HG02973 (cell line): Measurements from ENCODE around the gene MCF2L2.

ENCODE experiments used
- ATAC-seq: cut with Tn5 transposase; IDR thresholded peaks from one replicate; pipeline ENCODE4 v1.9.1; 2021; ENCODE audit warnings: moderate library complexity; ENCODE audit not compliant: unreplicated experiment

Gene MCF2L2

GRCh38 chr3:183214277-183214612, 214.2 kb downstream of the MCF2L2 start:
- ATAC-seq = no peak

DNA sequence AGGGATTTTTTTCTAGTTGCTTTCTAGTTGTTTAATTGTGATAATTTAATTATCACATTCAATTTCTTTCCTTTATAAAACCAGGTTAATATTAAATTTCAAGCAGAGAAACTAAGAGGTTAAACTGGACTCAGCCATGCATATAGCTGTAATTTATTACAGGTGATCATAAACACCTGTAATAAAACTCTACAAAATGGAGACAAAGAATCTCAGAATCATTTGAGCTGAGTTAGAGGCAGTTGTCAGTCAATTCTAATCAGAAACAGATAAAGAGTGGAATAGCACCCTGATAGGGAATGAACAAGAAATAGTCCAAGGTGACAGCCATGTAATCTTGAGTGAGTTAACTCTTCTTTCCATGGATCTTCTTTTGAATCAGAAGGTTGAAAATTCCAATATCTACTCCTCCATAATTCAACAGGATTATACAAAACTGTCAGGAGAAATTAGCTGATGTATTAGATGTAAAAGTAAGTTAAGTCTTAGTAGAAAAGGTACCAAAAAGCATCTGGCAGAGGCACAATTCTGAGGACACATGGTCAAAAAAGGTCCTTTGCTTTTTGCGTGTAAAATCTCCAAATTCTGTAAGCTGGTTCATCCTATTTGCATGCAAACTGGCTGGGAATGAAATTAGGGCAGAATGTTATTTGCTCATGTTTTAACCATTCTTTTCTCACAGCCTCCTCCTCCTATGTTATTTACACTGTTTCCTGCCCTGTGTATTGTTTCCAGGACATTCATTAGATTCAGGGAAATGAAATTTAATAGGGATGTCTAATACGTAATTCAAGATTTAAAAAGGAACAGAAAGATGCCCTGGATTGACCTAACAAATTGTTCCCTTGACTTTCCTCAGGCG, 214.8 kb downstream of the MCF2L2 start:
- ATAC-seq = no peak

- no peak for ATAC-seq
Observed at GRCh38 chr3:183212565-183212964, 215.9 kb downstream of the MCF2L2 start.

DNA sequence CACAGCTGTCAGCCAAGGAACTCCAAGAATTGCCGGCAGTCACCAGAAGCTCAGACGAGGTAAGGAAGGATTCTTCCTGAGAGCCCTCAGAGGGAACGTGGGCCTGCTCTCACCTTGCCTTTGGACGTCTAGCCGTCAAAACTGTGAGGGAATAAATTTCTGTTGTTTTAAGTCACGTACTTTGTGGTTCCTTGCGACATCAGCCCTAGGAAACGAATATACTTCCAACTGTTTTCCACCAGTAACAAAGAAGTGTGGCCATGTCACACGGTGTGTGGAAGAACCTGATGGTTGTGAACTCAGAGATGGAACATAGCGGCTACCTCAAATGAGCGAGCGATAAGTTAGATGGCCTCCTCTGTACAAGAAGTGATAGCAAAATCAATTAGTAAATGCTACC, 216.3 kb downstream of the MCF2L2 start:
- no peak for ATAC-seq

- ATAC-seq = no peak
Observed at GRCh38 chr3:183211352-183211751, 217.1 kb downstream of the MCF2L2 start.

GRCh38 chr3:183210862-183211341, 217.5 kb downstream of the MCF2L2 start:
- no peak for ATAC-seq

DNA sequence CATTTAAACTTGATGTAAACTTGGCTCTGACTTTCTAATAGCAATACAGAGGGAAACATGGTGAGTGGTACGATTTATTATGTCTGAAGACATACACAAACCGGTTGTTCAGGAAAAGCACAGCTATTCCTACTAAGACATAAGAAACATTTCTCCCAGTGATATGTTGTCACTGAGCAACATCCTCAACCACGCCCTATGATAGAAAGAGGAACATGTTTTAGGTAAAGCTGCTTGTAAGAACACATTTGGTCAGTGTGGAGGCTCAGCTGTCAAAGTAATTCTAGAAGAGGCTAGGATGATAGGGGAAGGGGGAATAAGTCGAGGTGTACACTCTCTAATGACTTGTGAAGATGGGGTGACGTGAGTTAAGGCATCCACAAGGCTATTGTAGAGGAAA, 218.1 kb downstream of the MCF2L2 start:
- ATAC-seq = no peak

DNA sequence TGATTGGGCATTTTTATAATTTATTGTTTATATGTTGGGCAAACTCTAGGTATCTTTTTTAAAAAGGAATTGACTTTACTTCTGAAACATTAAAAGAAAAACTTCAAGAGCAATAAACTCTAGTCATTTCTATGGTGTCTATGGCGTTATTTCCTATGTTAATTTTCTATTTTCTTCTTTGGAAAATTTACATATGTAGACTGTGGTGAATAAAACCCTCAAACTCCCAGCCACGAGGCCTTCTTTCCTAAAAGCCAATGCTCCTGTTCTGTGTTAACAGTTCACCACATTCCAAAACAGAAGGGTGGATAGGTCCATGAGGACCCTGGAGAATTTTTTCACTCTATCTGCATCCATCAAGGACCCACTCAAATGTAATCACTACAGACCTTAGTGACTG, 219.6 kb downstream of the MCF2L2 start:
- no peak for ATAC-seq

DNA sequence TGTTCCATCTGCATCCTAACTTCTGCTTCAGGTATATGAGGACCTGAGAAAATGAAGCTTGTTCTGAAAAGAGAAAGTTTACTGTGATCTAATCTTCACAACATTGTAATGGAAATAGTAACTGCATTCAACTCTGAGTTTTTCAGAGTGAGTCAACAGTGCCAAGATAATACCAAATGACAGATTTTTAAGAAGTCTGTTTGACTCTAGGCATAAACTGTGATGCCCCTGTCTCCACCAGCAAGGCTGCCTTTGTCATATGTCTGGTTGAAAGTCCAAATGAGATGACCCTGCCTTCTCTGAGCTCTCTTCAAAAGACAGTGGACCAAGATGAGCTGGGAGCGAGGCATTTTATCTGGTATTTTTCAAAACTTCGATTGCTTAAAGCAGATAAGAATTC, 220.2 kb downstream of the MCF2L2 start:
- no peak for ATAC-seq

GRCh38 chr3:183203670-183204069, 224.7 kb downstream of the MCF2L2 start:
- ATAC-seq = no peak

DNA sequence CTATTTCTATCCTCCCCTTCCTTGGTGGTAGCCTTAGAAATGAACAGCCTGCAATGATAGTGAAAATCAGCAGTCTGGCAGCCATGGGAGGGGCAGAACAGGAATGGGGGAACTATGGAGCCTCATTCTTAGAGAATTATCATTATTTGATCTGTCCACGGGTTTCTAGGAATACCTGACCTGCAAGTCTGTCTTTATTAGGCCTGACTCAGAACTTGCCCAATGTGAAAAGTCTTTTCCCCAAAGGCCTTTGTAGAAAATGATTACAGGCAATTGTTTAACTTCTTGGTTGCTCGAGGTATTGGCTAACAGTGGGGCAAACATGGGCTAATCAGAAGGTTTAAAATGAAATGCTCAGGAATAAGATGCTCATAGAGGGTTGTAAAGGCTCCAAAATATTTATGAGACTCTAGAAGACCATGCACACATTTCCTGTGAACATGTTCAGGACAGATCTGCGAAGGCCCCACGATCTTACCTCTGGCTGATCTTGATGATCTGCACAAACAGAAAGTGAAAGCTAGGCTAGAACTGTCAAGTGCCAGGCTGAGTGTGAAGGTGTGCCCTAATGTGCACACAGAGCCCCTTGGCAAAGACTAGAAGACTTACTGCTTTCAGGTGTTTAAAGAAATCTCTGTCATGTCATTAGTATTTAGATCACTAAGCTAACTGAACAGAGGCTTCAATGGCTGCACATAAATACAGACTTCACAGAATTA, 226.3 kb downstream of the MCF2L2 start:
- ATAC-seq = no peak

DNA sequence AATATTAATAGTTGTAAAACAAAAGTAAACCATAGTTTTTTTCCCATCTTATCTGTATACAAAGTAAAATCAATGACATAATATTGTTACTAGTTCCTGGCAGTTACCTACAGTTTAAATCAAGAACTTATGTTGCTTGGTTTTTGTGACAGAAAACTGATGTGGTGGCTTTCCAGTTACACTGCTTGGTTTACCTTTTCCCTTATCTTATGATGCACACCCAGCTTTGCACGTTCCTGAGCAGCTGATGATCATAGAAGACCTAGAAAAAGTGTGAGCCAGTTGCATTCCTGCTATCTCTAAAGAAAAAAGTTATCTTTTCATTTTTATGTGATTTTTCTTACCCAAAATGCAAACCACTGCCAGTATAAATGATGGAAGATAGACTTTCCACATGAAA, 229.5 kb downstream of the MCF2L2 start:
- ATAC-seq = no peak

- no peak for ATAC-seq
Observed at GRCh38 chr3:183197734-183198133, 230.7 kb downstream of the MCF2L2 start.

- ATAC-seq = no peak
Observed at GRCh38 chr3:183195266-183195665, 233.2 kb downstream of the MCF2L2 start.

DNA sequence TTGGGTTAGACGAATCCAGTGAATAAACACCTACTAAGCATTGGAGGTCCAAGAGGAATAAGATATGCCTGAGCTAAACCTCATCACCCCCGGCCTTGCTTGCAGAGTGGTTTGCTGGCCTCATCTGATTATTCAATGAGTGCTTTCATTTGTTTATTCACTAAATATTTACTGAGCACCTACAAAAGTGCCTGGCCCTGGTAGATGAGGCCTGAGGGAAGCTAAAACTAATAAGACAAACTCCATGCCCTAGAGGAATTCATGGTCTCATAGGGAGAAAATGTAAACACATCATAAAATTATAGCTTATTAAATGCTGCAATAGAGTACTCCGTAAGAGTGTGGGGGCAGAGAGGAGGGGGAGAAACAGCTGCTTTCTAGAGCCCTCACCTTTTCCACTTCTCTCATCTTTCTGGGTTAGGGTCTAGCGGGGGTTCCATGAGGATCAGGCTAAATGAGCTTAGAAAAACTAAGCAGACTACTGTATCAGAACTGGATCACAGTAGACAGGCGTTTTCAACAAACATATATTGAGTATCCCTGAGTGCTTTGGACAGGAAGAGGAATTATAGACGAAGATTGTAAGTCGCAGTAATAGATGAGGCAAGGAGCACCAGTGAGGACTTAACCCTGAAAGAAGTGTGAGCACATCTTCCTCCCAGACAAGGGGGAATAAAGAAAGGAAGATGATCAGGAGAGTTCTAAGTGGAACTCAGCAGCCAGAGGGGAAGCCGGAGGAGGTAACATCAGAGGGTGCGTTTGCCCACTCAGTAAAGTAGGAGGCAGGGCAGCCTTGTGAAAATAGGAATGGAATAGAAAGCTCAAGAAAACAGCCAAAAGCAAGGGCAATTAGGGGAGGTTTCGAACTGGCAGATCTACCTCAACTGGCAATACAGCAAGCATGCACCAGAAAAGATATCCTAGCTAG, 234.4 kb downstream of the MCF2L2 start:
- no peak for ATAC-seq

DNA sequence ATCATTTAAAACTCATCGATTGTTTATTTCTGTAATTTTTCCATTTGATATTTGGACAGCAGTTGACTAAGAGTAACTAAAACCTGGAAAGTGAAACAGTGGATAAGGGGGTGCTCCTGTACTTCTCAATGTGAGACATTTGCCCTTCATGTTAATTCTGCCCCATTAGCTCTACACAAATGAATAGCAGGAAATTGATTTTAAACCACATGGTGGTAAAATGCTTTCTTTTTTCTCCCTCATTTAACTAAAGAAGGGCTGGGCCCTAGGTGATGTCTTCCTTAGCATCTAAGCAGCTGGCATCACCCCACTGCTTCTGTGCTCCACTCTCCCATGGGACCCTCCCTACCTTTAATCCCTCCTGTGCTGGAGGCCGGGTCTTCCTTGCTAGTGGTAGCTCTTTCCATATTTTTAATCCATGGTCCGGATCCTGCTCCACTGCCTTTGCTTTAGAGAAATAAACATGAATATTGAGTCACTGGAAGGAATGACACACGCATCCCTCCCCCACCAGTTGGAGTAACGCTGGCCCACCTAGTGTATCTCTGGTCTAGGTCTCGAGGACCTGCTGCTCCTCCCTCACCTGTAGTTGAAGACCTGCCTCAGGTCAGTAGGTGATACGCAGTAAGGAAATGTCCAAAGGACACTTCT, 235.6 kb downstream of the MCF2L2 start:
- ATAC-seq = no peak

GRCh38 chr3:183189641-183190040, 238.8 kb downstream of the MCF2L2 start:
- ATAC-seq = no peak

DNA sequence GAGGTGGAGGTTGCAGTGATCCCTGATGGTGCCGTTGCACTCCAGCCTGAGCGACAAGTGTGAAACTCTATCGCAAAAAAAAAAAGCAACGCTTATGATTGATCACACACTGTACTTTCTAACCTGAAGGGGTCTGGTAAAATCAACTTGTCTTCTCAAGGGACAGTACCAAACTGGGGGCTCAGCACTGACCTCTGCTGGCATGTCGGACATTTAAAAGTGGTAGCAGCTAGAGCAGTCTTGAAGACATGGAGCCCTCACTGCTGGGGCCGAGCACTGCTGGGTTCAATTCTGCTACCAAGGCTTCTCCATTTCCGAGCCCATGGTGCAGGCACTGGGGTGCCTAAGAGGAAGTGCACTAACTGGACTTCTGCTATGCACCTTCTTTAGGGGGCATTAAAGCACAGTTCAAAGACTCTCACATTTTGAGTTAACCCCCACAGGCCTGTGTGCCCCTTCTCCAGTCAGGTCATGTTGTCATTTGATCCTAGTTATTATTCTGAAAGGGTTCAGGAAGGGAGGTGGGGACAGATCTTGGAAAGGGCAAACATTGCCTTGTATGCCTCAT, 239.4 kb downstream of the MCF2L2 start:
- ATAC-seq = no peak

- no peak for ATAC-seq
Observed at GRCh38 chr3:183185696-183186095, 242.7 kb downstream of the MCF2L2 start.
